Ascending aorta (tissue), 2 donors: ENCODE results near the gene CNBD2. TPM values are rescaled to one million over a fixed set of nuclear protein-coding genes. Genes with fewer than 3 reads are reported as not detected.

Experiments used
- DNase-seq, 2 donors: peaks; one replicate each; pipeline ENCODE4 v3.0.0-alpha.2; 2019; ENCODE audit warnings: low spot score in 2 of 2
- H3K27ac ChIP-seq, 2 donors: fragments of 200-600 bp; sonication (generic); one replicate each; pipeline ENCODE4 v1.5.1; 2016 to 2017; ENCODE audit warnings: mild to moderate bottlenecking in 1 of 2
- H3K27me3 ChIP-seq: fragments of 200-600 bp; sonication (generic); one replicate; pipeline ENCODE4 v1.5.1; 2017
- H3K36me3 ChIP-seq, 2 donors: fragments of 200-600 bp; sonication (generic); one replicate each; pipeline ENCODE4 v1.5.1; 2016
- H3K4me1 ChIP-seq, 2 donors: fragments of 200-600 bp; sonication (generic); one replicate each; pipeline ENCODE4 v1.5.1; 2016 to 2017; ENCODE audit warnings: mild to moderate bottlenecking in 1 of 2
- H3K4me3 ChIP-seq, 2 donors: fragments of 200-600 bp; sonication (generic); one replicate each; pipeline ENCODE4 v1.5.1; 2016 to 2017; ENCODE audit warnings: mild to moderate bottlenecking in 1 of 2
- H3K9me3 ChIP-seq, 2 donors: fragments of 200-600 bp; sonication (generic); one replicate each; pipeline ENCODE4 v1.5.1; 2016
- intact Hi-C: fragments of 100-400 bp; cut with DNase I; formaldehyde crosslinking; loops from one replicate; pipeline ENCODE4 v1.15.1; 2023
- total RNA-seq: library from RNA; depleted of rRNA; stranded (reverse); fragments of >200 nt; gene quantifications from one replicate; pipeline ENCODE4 v1.1.0, GENCODE V29; 2016
- TF ChIP-seq, protein P1 (sequence below), 3 experiments: fragments of 200-600 bp in 2 of 3; fragments of 450-650 bp in 1 of 3; sonication (generic) in 2 of 3; IDR thresholded peaks; one replicate each; pipeline ENCODE4 v1.5.1; 2016 to 2019; ENCODE audit warnings: antibody characterized with exemption in 3 of 3, mild to moderate bottlenecking in 1 of 3, moderate library complexity in 1 of 3

Gene CNBD2
- total RNA-seq: not detected

DNA sequence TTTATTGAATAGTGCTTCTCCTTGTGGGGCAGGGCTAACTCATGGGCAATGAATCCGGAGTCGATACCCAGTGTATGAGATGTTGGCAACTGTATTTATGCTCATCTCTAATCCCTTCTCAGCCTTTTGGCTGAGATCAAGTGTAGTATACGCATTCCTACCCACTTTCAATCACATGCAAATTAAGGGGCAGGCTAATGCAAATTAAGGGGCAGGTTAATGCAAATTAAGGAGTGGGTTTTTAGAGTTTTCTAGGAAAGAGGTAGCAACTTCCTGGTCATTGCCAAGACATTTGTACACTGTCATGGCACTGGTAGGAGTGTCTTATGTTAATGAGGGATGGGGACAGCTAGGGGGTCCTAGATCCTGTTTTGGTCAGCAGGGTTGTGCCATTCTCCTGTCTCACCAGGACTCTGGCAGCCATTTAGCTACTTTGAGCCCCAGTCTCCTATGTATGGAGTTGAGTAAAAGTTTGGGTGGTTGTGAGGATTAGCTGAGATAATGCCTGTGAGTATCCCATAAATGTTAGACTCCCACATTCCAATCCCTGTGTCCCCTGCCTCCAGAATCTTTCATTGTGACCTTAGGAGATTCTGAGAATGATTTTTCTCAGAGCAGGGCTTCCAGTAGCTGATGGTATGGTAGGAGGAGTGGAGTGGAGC is at the start of gene CNBD2:
Gene CNBD2, plus strand, starts transcription at position 612 of the 662 bp plus-strand sequence. CDS start 173 bp downstream, outside the sequence.
- Histone ChIP-seq H3K9me3 (no peaks in the 10 kb centered on the region), H3K36me3 (no peaks in the 10 kb centered on the region), H3K27ac (no peak within 1 kb of the TSS), H3K4me3 (no peak within 1 kb of the TSS), H3K27me3 (no peaks in the 10 kb centered on the region), H3K4me1 (no peaks in the 10 kb centered on the region)
- no peak for DNase-seq
- TF ChIP-seq, protein P1, sequence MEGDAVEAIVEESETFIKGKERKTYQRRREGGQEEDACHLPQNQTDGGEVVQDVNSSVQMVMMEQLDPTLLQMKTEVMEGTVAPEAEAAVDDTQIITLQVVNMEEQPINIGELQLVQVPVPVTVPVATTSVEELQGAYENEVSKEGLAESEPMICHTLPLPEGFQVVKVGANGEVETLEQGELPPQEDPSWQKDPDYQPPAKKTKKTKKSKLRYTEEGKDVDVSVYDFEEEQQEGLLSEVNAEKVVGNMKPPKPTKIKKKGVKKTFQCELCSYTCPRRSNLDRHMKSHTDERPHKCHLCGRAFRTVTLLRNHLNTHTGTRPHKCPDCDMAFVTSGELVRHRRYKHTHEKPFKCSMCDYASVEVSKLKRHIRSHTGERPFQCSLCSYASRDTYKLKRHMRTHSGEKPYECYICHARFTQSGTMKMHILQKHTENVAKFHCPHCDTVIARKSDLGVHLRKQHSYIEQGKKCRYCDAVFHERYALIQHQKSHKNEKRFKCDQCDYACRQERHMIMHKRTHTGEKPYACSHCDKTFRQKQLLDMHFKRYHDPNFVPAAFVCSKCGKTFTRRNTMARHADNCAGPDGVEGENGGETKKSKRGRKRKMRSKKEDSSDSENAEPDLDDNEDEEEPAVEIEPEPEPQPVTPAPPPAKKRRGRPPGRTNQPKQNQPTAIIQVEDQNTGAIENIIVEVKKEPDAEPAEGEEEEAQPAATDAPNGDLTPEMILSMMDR (IDR thresholded peaks at IDR 0.05): no peak
- intact Hi-C loops: no loop called here

DNA sequence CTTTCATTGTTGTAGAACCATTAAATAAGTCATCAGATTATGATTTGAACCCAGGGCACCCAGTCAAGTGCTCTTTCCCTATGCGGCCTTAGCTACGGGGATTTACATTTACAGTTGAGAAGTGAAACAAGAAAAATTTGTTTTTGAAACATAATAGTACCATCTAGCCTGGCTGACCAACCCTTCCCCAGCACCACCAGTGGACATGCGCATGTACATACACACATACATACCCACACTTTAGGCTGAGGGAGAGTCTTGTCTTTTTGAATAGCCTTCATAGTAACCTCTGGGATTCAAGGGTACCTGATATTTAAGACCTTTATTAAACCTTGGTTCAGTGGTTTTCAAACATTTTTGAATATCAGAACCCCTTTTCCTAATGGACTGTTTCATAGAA is 47.9 kb upstream of the CNBD2 start:
- Histone ChIP-seq H3K36me3 (peaks cover 13 to 61% of the 10 kb centered on the region in 2 donors), H3K9me3 (no peaks in the 10 kb centered on the region), H3K4me1 (no peaks in the 10 kb centered on the region), H3K27me3 (no peaks in the 10 kb centered on the region), H3K4me3 (no peak overlapping the region), H3K27ac (no peak overlapping the region)
- intact Hi-C loops: no loop called here
- TF ChIP-seq, protein P1 (IDR thresholded peaks at IDR 0.05): no peak
- no peak for DNase-seq

DNA sequence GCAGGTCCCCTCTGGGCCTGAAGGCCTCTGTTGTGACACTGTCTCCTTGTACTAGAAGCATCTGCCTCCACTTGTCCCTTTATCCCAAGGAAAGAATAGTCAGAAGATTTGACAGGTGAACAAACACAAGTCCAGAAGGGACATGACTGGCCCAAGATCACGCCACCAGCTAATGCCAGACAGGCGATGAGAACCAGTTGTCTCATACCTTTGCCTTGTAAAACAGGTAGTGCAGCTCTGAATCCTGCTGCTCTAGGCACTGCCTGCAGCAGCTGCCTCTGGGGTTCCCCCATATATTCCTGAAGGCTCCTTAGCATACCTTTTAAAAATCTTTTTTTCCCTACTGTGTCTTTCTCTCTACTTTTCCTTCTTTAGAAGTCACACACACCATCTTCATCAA is 39.1 kb upstream of the CNBD2 start:
- intact Hi-C loops: no loop called here
- H3K9me3 ChIP-seq: no peaks in the 10 kb centered on the region
- no peaks in the 10 kb centered on the region for H3K4me1 ChIP-seq
- H3K27me3 ChIP-seq: no peaks in the 10 kb centered on the region
- no peak for DNase-seq
- H3K36me3 ChIP-seq: peaks cover 32 to 65% of the 10 kb centered on the region in 2 donors
- TF ChIP-seq, protein P1 (IDR thresholded peaks at IDR 0.05): no peak
- no peak overlapping the region for H3K27ac ChIP-seq
- H3K4me3 ChIP-seq: no peak overlapping the region

DNA sequence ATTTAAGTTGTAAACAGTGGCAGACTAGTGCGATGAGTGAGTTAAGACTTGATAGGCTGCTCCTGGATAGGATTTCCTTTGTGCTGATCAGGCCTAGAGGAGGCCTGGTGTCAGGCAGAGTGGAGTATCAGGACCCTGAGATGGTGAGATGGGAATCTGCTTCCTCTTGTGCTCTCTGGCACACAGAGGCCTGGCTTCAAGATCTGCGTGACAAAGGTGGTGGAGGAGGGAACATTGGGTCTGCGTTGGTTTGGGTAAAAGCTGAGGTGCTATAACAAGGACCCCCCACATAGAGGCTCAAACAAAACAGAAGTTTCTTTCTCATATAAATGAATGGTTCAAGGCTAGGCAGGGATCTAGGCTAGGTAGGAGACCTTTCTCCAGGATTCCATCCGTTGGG is 34.3 kb upstream of the CNBD2 start:
- no peaks in the 10 kb centered on the region for H3K9me3 ChIP-seq
- H3K27ac ChIP-seq: no peak overlapping the region
- no peak for DNase-seq
- intact Hi-C loops: no loop called here
- no peak overlapping the region for H3K4me3 ChIP-seq
- H3K4me1 ChIP-seq: no peaks in the 10 kb centered on the region
- no peaks in the 10 kb centered on the region for H3K27me3 ChIP-seq
- H3K36me3 ChIP-seq: peaks cover 37 to 46% of the 10 kb centered on the region in 2 donors
- TF ChIP-seq, protein P1 (IDR thresholded peaks at IDR 0.05): no peak

DNA sequence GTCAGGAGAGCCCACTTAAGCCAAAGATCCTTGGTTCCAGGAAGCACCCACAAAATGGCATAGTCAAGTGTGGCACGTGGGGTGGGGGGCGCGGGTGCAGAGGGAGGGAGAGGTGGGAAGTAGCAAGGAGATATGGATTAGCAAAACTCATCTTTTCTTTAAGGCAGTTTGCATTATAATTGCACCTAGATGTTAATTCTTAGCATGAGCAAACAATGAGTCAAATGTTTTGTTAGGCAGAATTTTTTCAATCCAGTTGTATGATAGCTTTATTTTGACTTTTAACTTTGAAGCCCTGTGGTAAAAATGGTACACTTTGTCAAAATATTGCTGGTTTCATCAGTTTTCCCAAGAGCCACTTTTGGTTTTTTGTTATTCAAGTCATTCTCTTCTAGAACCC is 29.1 kb upstream of the CNBD2 start:
- TF ChIP-seq, protein P1 (IDR thresholded peaks at IDR 0.05): no peak
- Histone ChIP-seq H3K9me3 (no peaks in the 10 kb centered on the region), H3K4me1 (no peaks in the 10 kb centered on the region), H3K27ac (no peak overlapping the region), H3K4me3 (no peak overlapping the region), H3K36me3 (peaks cover 30 to 53% of the 10 kb centered on the region in 2 donors), H3K27me3 (no peaks in the 10 kb centered on the region)
- intact Hi-C loops: no loop called here
- DNase-seq: no peak
